HCT116 (cell line): ENCODE measurements around the gene IGF2R. TPM values are rescaled to one million over a fixed set of nuclear protein-coding genes. Genes with fewer than 3 reads are reported as not detected.

Experiments used
- ATAC-seq: fragments of 200-7000 bp; cut with Tn5 transposase; 2 replicates; pipeline ENCODE4 v1.9.1; 2020; ENCODE audit warnings: mild to moderate bottlenecking, moderate library complexity
- BruUV-seq: library from RNA; stranded (reverse); fragments of 400-500 nt; replicated peaks from 2 replicates; lab custom pipeline; 2021; lab: Mats Ljungman, UMichigan
- CTCF ChIA-PET: fragments of 300-600 bp; sonication (Branson Sonifier 250); formaldehyde crosslinking; loops from one replicate; lab custom pipeline; 2021; ENCODE audit warnings: antibody characterized with exemption; lab: Charles Lee
- POLR2A ChIA-PET: fragments of 300-600, 350-600 bp; sonication (Branson Sonifier 250); formaldehyde crosslinking; loops from one replicate; lab custom pipeline; 2021; ENCODE audit warnings: antibody characterized with exemption; lab: Charles Lee
- RAD21 ChIA-PET, 2 experiments: fragments of 300-600 bp; sonication (Branson Sonifier 250); formaldehyde crosslinking; loops; one replicate each; lab custom pipeline; 2023; ENCODE audit warnings: low total read pairs in 2 of 2; ENCODE audit not compliant: uncharacterized antibody in 2 of 2, unreplicated experiment in 2 of 2, low non-redundant PET in 1 of 2; lab: Charles Lee
- DNase-seq: peaks from one replicate; pipeline ENCODE4 v3.0.0-alpha.2; 2010; ENCODE audit warnings: low read depth, low spot score
- H2AFZ ChIP-seq: fragments of 200-600 bp; shearing (Covaris generic), sonication (generic); 2 replicates; pipeline ENCODE4 v1.6.1; 2017; ENCODE audit warnings: low read depth, mixed run types, mixed read lengths, antibody characterized with exemption, low read length; ENCODE audit not compliant: poor library complexity, severe bottlenecking
- H3K27ac ChIP-seq: 2 replicates; pipeline ENCODE4 v1.5.1; 2012; ENCODE audit warnings: low read depth, low read length
- H3K27me3 ChIP-seq: fragments of 200-600 bp; sonication (generic); 2 replicates; pipeline ENCODE4 v1.6.1; 2016; ENCODE audit warnings: mixed run types, low read length, mixed read lengths; ENCODE audit not compliant: insufficient read depth
- H3K36me3 ChIP-seq, 2 experiments: fragments of 200-500 bp in 1 of 2; fragments of 200-600 bp in 1 of 2; sonication (Bioruptor generic) in 1 of 2; sonication (generic) in 1 of 2; 2 replicates each; pipeline versions ENCODE4 v1.5.1 to v1.6.1; 2014 to 2016; ENCODE audit warnings: low read length in 2 of 2, inconsistent platforms in 1 of 2, mixed read lengths in 1 of 2, mixed run types in 1 of 2; ENCODE audit not compliant: insufficient read depth in 2 of 2, control insufficient read depth in 1 of 2
- H3K4me1 ChIP-seq, 2 experiments: fragments of 200-600 bp in 1 of 2; sonication (generic) in 1 of 2; 2 replicates each; pipeline versions ENCODE4 v1.5.1 to v1.6.1; 2012 to 2017; ENCODE audit warnings: low read length in 2 of 2, inconsistent platforms in 1 of 2, mild to moderate bottlenecking in 1 of 2, mixed read lengths in 1 of 2, mixed run types in 1 of 2, moderate library complexity in 1 of 2; ENCODE audit not compliant: insufficient read depth in 2 of 2, control insufficient read depth in 1 of 2
- H3K4me2 ChIP-seq: fragments of 200-600 bp; sonication (generic); 2 replicates; pipeline ENCODE4 v1.6.1; 2017; ENCODE audit warnings: mixed run types, low read length, mixed read lengths
- H3K4me3 ChIP-seq, 2 experiments: fragments of 200-600 bp in 1 of 2; sonication (generic) in 1 of 2; replicated peaks in 1 of 2; 2 replicates each; pipeline ENCODE4 v1.5.1; 2011 to 2016; ENCODE audit warnings: low read length in 2 of 2, control low read depth in 1 of 2, low read depth in 1 of 2, mild to moderate bottlenecking in 1 of 2, mixed read lengths in 1 of 2, mixed run types in 1 of 2
- H3K79me2 ChIP-seq: fragments of 200-600 bp; sonication (generic); 2 replicates; pipeline ENCODE4 v1.6.1; 2017; ENCODE audit warnings: mild to moderate bottlenecking, mixed run types, low read length, moderate library complexity, mixed read lengths; ENCODE audit not compliant: insufficient read depth
- H3K9ac ChIP-seq: fragments of 200-600 bp; sonication (generic); 2 replicates; pipeline ENCODE4 v1.6.1; 2016; ENCODE audit warnings: low read length, mixed read lengths
- H3K9me2 ChIP-seq: fragments of 200-600 bp; sonication (generic), shearing (Covaris generic); 2 replicates; pipeline ENCODE4 v1.6.1; 2017; ENCODE audit warnings: mixed run types, mild to moderate bottlenecking, moderate library complexity; ENCODE audit not compliant: insufficient read depth
- H3K9me3 ChIP-seq, 2 experiments: fragments of 200-500 bp in 1 of 2; fragments of 200-600 bp in 1 of 2; sonication (Bioruptor generic) in 1 of 2; sonication (generic) in 1 of 2; 2 replicates each; pipeline ENCODE4 v1.6.1; 2014 to 2017; ENCODE audit warnings: low read length in 2 of 2, mixed read lengths in 2 of 2, inconsistent platforms in 1 of 2, low read depth in 1 of 2, mild to moderate bottlenecking in 1 of 2, mixed run types in 1 of 2, moderate library complexity in 1 of 2; ENCODE audit not compliant: control insufficient read depth in 1 of 2, insufficient read depth in 1 of 2
- H4K20me1 ChIP-seq: fragments of 200-600 bp; sonication (generic), shearing (Covaris generic); 2 replicates; pipeline ENCODE4 v1.6.1; 2017; ENCODE audit warnings: mixed run types, mild to moderate bottlenecking, moderate library complexity; ENCODE audit not compliant: insufficient read depth
- ATF3 ChIP-seq: IDR thresholded peaks from 2 replicates; pipeline ENCODE4 v1.6.1; 2012
- CBX3 ChIP-seq: IDR thresholded peaks from 2 replicates; pipeline ENCODE4 v1.6.1; 2012; ENCODE audit warnings: low read depth
- ELF1 ChIP-seq: IDR thresholded peaks from 2 replicates; pipeline ENCODE4 v1.6.1; 2012; ENCODE audit warnings: low read depth, borderline replicate concordance
- POLR2A ChIP-seq: IDR thresholded peaks from 2 replicates; pipeline ENCODE4 v1.7.0; 2011; ENCODE audit warnings: borderline replicate concordance; ENCODE audit not compliant: insufficient read depth, insufficient read length; ENCODE audit errors: extremely low read depth
- POLR2AphosphoS5 ChIP-seq: IDR thresholded peaks from 2 replicates; pipeline ENCODE4 v1.6.1; 2011; ENCODE audit warnings: mild to moderate bottlenecking, low read depth, low read length, moderate library complexity
- RAD21 ChIP-seq: IDR thresholded peaks from 2 replicates; pipeline ENCODE4 v1.6.1; 2012; ENCODE audit warnings: low read depth, mild to moderate bottlenecking
- SIN3A ChIP-seq: IDR thresholded peaks from 2 replicates; pipeline ENCODE4 v1.6.1; 2012; ENCODE audit warnings: low read depth
- SP1 ChIP-seq: IDR thresholded peaks from 2 replicates; pipeline ENCODE4 v1.6.1; 2012; ENCODE audit warnings: low read depth
- SRF ChIP-seq: IDR thresholded peaks from 2 replicates; pipeline ENCODE4 v1.6.1; 2012; ENCODE audit warnings: low read depth
- ZBTB33 ChIP-seq: IDR thresholded peaks from 2 replicates; pipeline ENCODE4 v1.6.1; 2011; ENCODE audit warnings: mild to moderate bottlenecking, low read length, moderate library complexity; ENCODE audit not compliant: insufficient replicate concordance; ENCODE audit errors: extremely low read depth
- ZFX ChIP-seq: fragments of 450-650 bp; IDR thresholded peaks from 2 replicates; pipeline ENCODE4 v1.6.1; 2017
- intact Hi-C: fragments of 100-400 bp; cut with micrococcal nuclease; formaldehyde crosslinking; loops from 2 replicates; pipeline ENCODE4 v1.10.0; 2022
- total RNA-seq: library from RNA; stranded (reverse); gene quantifications from one replicate; pipeline ENCODE4 v1.2.1, GENCODE V29; 2021; ENCODE audit not compliant: unreplicated experiment

IGF2R gene
- total RNA-seq, 1 experiment from 2014 or later = 37.0 TPM

GRCh38 chr6:159959165-159959975 is 9.5 kb upstream of the IGF2R start:
- TF ChIP-seq POLR2AphosphoS5 = no peak
- Histone ChIP-seq H3K4me3 (no peak overlapping the region), H3K4me1 (peaks cover 0 to 8% of the 10 kb centered on the region in 2 experiments; a peak in 1 of 4 replicates), H3K79me2 (no peaks in the 10 kb centered on the region), H3K27ac (no peak overlapping the region), H3K9ac (no peak overlapping the region), H3K9me3 (no peaks in the 10 kb centered on the region), H3K9me2 (no peaks in the 10 kb centered on the region), H3K27me3 (peaks cover 16% of the 10 kb centered on the region; the same call in 1 of the 2 replicates), H3K4me2 (no peak overlapping the region), H4K20me1 (no peaks in the 10 kb centered on the region), H3K36me3 (no peaks in the 10 kb centered on the region), H2AFZ (no peak overlapping the region)
- no TSS peak for BruUV-seq
- ChIA-PET POLR2A (no interaction called here), CTCF (no interaction called here), RAD21 (no interaction called here)
- ATAC-seq (no peak), DNase-seq (no peak)
- intact Hi-C loops = no loop called here

GRCh38 chr6:159959976-159960384 is 8.9 kb upstream of the IGF2R start:
- Histone ChIP-seq H3K36me3 (no peaks in the 10 kb centered on the region), H3K9me2 (no peaks in the 10 kb centered on the region), H3K9ac (no peak overlapping the region), H3K4me2 (no peak overlapping the region), H3K27me3 (peaks cover 16% of the 10 kb centered on the region; the same call in 1 of the 2 replicates), H2AFZ (no peak overlapping the region), H3K9me3 (no peaks in the 10 kb centered on the region), H4K20me1 (no peaks in the 10 kb centered on the region), H3K4me1 (peaks cover 0 to 8% of the 10 kb centered on the region in 2 experiments; a peak in 1 of 4 replicates), H3K79me2 (no peaks in the 10 kb centered on the region), H3K27ac (no peak overlapping the region), H3K4me3 (no peak overlapping the region)
- TF ChIP-seq ELF1 = no peak
- no peak for TF ChIP-seq SIN3A
- TF ChIP-seq SP1 = no peak
- TF ChIP-seq POLR2A = no peak
- TF ChIP-seq RAD21 = no peak
- TF ChIP-seq ZFX = no peak
- no peak for TF ChIP-seq ZBTB33
- no peak for TF ChIP-seq SRF
- TF ChIP-seq ATF3 = no peak
- no peak for TF ChIP-seq CBX3
- intact Hi-C loops = no loop called here
- ChIA-PET POLR2A (no interaction called here), RAD21 (no interaction called here), CTCF (no interaction called here)
- DNase-seq (no peak), ATAC-seq (no peak)
- no TSS peak for BruUV-seq
